Neural progenitor cell (in vitro differentiated cells): ENCODE measurements around the gene RXRG. TPM values are rescaled to one million over a fixed set of nuclear protein-coding genes. Genes with fewer than 3 reads are reported as not detected.

ENCODE experiments used
- DNase-seq: peaks from one replicate; pipeline ENCODE4 v3.0.0-alpha.2; 2016; ENCODE audit warnings: low spot score
- H2AFZ ChIP-seq: fragments of 200-600 bp; sonication (generic); replicated peaks from 2 replicates; pipeline ENCODE4 v1.6.1; 2016; ENCODE audit warnings: antibody characterized with exemption
- H3F3A ChIP-seq: fragments of 200-600 bp; sonication (generic); 2 replicates; pipeline ENCODE4 v1.6.1; 2016; ENCODE audit warnings: antibody characterized with exemption, low read depth
- H3K27ac ChIP-seq: fragments of 200-600 bp; sonication (generic); 2 replicates; pipeline ENCODE4 v1.5.1; 2016; ENCODE audit warnings: mild to moderate bottlenecking
- H3K27me3 ChIP-seq: fragments of 200-600 bp; sonication (generic); 2 replicates; pipeline ENCODE4 v1.6.1; 2016; ENCODE audit warnings: mild to moderate bottlenecking, moderate library complexity
- H3K36me3 ChIP-seq: fragments of 200-600 bp; sonication (generic); 2 replicates; pipeline ENCODE4 v1.5.1; 2016
- H3K4me1 ChIP-seq: fragments of 200-600 bp; sonication (generic); 2 replicates; pipeline ENCODE4 v1.6.1; 2016; ENCODE audit warnings: mixed run types
- H3K4me2 ChIP-seq: fragments of 200-600 bp; sonication (generic); 2 replicates; pipeline ENCODE4 v1.6.1; 2016
- H3K4me3 ChIP-seq: fragments of 200-600 bp; sonication (generic); 2 replicates; pipeline ENCODE4 v1.5.1; 2016
- H3K79me2 ChIP-seq: fragments of 200-600 bp; sonication (generic); 2 replicates; pipeline ENCODE4 v1.6.1; 2016; ENCODE audit warnings: low read depth
- H3K9ac ChIP-seq: fragments of 200-600 bp; sonication (generic); 2 replicates; pipeline ENCODE4 v1.6.1; 2016
- H3K9me3 ChIP-seq: fragments of 200-600 bp; sonication (generic); 2 replicates; pipeline ENCODE4 v1.5.1; 2016; ENCODE audit warnings: low read depth
- H4K20me1 ChIP-seq: fragments of 200-600 bp; sonication (generic); 2 replicates; pipeline ENCODE4 v1.6.1; 2016; ENCODE audit warnings: low read depth
- H3K27ac Mint-ChIP-seq: 3 replicates; pipeline ENCODE4 v1.8.0; 2021; ENCODE audit warnings: mixed read lengths
- H3K27me3 Mint-ChIP-seq: 2 replicates; pipeline ENCODE4 v1.8.0; 2022; ENCODE audit warnings: low read depth, mild to moderate bottlenecking, inconsistent platforms, moderate library complexity, mixed read lengths; ENCODE audit not compliant: insufficient read depth
- H3K36me3 Mint-ChIP-seq: 3 replicates; pipeline ENCODE4 v1.8.0; 2021; ENCODE audit warnings: mixed read lengths
- H3K4me1 Mint-ChIP-seq: 3 replicates; pipeline ENCODE4 v1.8.0; 2021; ENCODE audit warnings: mixed read lengths
- H3K4me3 Mint-ChIP-seq: 3 replicates; pipeline ENCODE4 v1.8.0; 2021; ENCODE audit warnings: mild to moderate bottlenecking, moderate library complexity, mixed read lengths
- H3K9me3 Mint-ChIP-seq: 3 replicates; pipeline ENCODE4 v1.8.0; 2020; ENCODE audit warnings: mixed read lengths
- EZH2 ChIP-seq: fragments of 200-600 bp; sonication (generic); IDR thresholded peaks from 2 replicates; pipeline ENCODE4 v1.6.1; 2017; ENCODE audit warnings: antibody characterized with exemption, mild to moderate bottlenecking, moderate library complexity
- EZH2phosphoT487 ChIP-seq: fragments of 200-600 bp; sonication (generic); IDR thresholded peaks from 2 replicates; pipeline ENCODE4 v1.6.1; 2017; ENCODE audit warnings: antibody characterized with exemption
- total RNA-seq: library from RNA; depleted of rRNA; stranded (reverse); fragments of >200 nt; gene quantifications from 2 replicates; pipeline ENCODE4 v1.2.3, GENCODE V29; 2015; ENCODE audit warnings: low replicate concordance
- TF ChIP-seq, protein P1 (sequence below): fragments of 200-600 bp; sonication (generic); IDR thresholded peaks from 2 replicates; pipeline ENCODE4 v1.5.1; 2017; ENCODE audit warnings: antibody characterized with exemption, mild to moderate bottlenecking

Gene RXRG
- total RNA-seq, 1 donor from 2014 or later, result not detected

DNA sequence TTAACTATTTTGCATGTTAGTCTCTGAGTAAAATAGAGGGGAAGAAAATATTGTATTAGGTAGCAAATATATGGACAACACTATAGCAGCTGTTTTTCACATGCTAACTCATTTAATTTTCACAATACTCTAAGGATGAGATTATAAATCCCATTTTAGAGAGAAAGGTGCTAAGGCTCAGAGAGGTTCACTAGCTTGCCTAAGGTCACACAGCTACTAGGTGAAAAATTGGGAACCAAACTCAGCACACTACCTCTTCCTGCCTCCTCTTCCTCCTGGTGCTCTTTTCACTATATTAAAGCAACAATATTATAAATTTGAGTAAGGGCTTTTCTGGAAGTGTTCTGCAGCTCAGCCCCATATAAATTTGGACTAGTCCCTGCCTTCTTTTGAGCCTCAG, 2.3 kb downstream of the RXRG start:
- Mint-ChIP-seq H3K4me1 (peaks cover 25% of the 10 kb centered on the region), H3K27me3 (peaks cover 7% of the 10 kb centered on the region), H3K4me3 (peak overlapping the region; percentile 24), H3K36me3 (no peaks in the 10 kb centered on the region), H3K27ac (no peak overlapping the region), H3K9me3 (no peaks in the 10 kb centered on the region)
- Histone ChIP-seq H3F3A (peaks cover 50% of the 10 kb centered on the region), H3K9ac (no peak overlapping the region), H3K79me2 (no peaks in the 10 kb centered on the region), H3K36me3 (no peaks in the 10 kb centered on the region), H3K9me3 (no peaks in the 10 kb centered on the region), H3K4me1 (peaks cover 68% of the 10 kb centered on the region), H3K27ac (no peak overlapping the region), H3K27me3 (peaks cover 63% of the 10 kb centered on the region), H3K4me3 (no peak overlapping the region), H4K20me1 (peaks cover 26% of the 10 kb centered on the region), H2AFZ (no peak overlapping the region), H3K4me2 (peak overlapping the region; percentile 72)
- no peak for DNase-seq
- TF ChIP-seq EZH2, result no peak
- TF ChIP-seq, protein P1, sequence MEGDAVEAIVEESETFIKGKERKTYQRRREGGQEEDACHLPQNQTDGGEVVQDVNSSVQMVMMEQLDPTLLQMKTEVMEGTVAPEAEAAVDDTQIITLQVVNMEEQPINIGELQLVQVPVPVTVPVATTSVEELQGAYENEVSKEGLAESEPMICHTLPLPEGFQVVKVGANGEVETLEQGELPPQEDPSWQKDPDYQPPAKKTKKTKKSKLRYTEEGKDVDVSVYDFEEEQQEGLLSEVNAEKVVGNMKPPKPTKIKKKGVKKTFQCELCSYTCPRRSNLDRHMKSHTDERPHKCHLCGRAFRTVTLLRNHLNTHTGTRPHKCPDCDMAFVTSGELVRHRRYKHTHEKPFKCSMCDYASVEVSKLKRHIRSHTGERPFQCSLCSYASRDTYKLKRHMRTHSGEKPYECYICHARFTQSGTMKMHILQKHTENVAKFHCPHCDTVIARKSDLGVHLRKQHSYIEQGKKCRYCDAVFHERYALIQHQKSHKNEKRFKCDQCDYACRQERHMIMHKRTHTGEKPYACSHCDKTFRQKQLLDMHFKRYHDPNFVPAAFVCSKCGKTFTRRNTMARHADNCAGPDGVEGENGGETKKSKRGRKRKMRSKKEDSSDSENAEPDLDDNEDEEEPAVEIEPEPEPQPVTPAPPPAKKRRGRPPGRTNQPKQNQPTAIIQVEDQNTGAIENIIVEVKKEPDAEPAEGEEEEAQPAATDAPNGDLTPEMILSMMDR, result no peak
- TF ChIP-seq EZH2phosphoT487, result no peak

DNA sequence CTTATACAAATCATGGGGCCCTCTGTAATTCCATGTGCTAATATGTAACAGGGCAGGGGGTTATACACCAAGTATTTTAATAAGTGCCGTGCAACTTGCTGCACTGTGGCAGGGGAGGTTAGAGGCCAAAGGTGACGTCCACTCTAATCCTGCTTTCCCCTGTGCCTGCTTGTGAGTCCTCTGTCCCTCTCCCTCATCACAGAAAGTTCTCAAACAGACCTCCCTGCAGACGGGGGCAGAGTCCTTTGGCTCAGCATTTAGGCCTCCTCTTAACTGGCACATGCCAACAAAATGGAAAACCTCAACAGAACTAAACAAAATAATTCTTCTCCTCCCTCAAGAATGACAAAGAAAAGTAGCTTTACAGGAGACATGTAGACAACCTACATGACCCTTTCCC, 2.9 kb downstream of the RXRG start:
- H3K79me2 ChIP-seq, result no peaks in the 10 kb centered on the region
- peaks cover 68% of the 10 kb centered on the region for H3K4me1 ChIP-seq
- H3K27me3 ChIP-seq, result peaks cover 62% of the 10 kb centered on the region
- no peaks in the 10 kb centered on the region for H3K9me3 ChIP-seq
- no peak overlapping the region for H3K9ac ChIP-seq
- Mint-ChIP-seq H3K4me1 (peaks cover 30% of the 10 kb centered on the region), H3K27me3 (peaks cover 4% of the 10 kb centered on the region), H3K4me3 (peak overlapping the region; percentile 24), H3K36me3 (no peaks in the 10 kb centered on the region), H3K27ac (no peak overlapping the region), H3K9me3 (no peaks in the 10 kb centered on the region)
- H3F3A ChIP-seq, result peaks cover 50% of the 10 kb centered on the region
- H3K27ac ChIP-seq, result no peak overlapping the region
- H4K20me1 ChIP-seq, result peaks cover 26% of the 10 kb centered on the region
- peak; percentile 31 for DNase-seq
- H3K4me2 ChIP-seq, result peak overlapping the region; percentile 60
- no peak overlapping the region for H2AFZ ChIP-seq
- TF ChIP-seq, protein P1, result no peak
- no peaks in the 10 kb centered on the region for H3K36me3 ChIP-seq
- H3K4me3 ChIP-seq, result no peak overlapping the region

DNA sequence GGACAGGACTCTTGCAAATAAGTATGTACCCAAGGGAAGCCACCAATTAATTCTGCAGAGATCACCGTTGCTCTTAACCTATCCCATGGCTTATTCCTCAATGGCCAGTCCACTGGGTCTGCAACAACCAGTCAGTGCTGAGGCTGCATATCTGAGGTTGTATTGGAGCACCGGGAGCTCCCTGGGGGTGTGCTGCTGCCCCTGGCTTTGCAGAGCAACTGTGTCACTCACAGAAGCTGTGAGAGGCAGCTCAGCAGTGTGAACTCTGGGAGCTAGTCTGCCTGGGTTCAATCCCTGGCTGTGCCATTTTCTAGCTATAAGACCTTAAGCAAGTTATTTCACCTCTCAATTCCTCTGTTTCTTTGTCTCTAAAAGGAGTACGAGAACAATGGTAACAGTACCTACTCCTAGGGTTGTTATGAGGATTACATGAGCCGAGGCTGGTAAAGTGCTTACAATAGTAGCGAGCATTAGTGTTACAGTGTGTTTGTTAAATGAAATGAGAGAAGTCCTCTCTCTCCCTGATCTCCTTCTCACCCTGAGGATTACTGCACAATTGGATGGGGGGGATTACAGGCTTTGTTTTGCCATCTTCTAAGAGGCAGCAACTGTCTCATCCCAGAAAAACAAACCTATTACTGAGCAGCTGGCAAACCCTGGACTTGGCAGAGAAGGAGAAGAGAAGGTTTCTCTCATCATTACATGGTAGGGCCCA, 3.6 kb downstream of the RXRG start:
- Histone ChIP-seq H2AFZ (no peak overlapping the region), H3K27me3 (peaks cover 55% of the 10 kb centered on the region), H3K4me2 (peak overlapping the region; percentile 60), H3K79me2 (no peaks in the 10 kb centered on the region), H3K27ac (no peak overlapping the region), H3F3A (peaks cover 50% of the 10 kb centered on the region), H3K4me1 (peaks cover 68% of the 10 kb centered on the region), H3K9me3 (no peaks in the 10 kb centered on the region), H3K9ac (no peak overlapping the region), H3K36me3 (no peaks in the 10 kb centered on the region), H4K20me1 (peaks cover 26% of the 10 kb centered on the region), H3K4me3 (no peak overlapping the region)
- peak; percentile 76 for DNase-seq
- H3K27me3 Mint-ChIP-seq, result peaks cover 4% of the 10 kb centered on the region
- no peak overlapping the region for H3K27ac Mint-ChIP-seq
- H3K4me1 Mint-ChIP-seq, result peaks cover 37% of the 10 kb centered on the region
- no peaks in the 10 kb centered on the region for H3K9me3 Mint-ChIP-seq
- TF ChIP-seq EZH2phosphoT487, result peak; percentile 88
- TF ChIP-seq, protein P1, result no peak
- TF ChIP-seq EZH2, result no peak
- H3K36me3 Mint-ChIP-seq, result no peaks in the 10 kb centered on the region
- H3K4me3 Mint-ChIP-seq, result no peak overlapping the region
